ENCODE data around the gene PTK6. TPM values are rescaled to one million over a fixed set of nuclear protein-coding genes. Genes with fewer than 3 reads are reported as not detected.

The PTK6 gene
- total and polyA plus RNA-seq, 2 of the 13 experiments (the other 11 are each of a cell fraction or from before 2014, with no cell fraction given) = 0.08 TPM; not detected in 1

- no peak for TF ChIP-seq ZBTB42 (CRISPR knock-in tag; IDR thresholded peaks at IDR 0.05)
- TF ChIP-seq ZNF275 (CRISPR knock-in tag; IDR thresholded peaks at IDR 0.05; ENCODE audit: borderline replicate concordance) = 0 out of 2 replicates have a peak, but pooled peaks have one; percentile 25
- TF ChIP-seq MBD4 (IDR thresholded peaks at IDR 0.05; ENCODE audit: borderline replicate concordance, low read length) = no peak
- no peak for TF ChIP-seq ZNF747 (CRISPR knock-in tag; IDR thresholded peaks at IDR 0.05; ENCODE audit: borderline replicate concordance)
- no peak for TF ChIP-seq TIGD3 (CRISPR knock-in tag; IDR thresholded peaks at IDR 0.05; ENCODE audit: borderline replicate concordance)
- TF ChIP-seq, protein P1, sequence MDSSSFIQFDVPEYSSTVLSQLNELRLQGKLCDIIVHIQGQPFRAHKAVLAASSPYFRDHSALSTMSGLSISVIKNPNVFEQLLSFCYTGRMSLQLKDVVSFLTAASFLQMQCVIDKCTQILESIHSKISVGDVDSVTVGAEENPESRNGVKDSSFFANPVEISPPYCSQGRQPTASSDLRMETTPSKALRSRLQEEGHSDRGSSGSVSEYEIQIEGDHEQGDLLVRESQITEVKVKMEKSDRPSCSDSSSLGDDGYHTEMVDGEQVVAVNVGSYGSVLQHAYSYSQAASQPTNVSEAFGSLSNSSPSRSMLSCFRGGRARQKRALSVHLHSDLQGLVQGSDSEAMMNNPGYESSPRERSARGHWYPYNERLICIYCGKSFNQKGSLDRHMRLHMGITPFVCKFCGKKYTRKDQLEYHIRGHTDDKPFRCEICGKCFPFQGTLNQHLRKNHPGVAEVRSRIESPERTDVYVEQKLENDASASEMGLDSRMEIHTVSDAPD (CRISPR knock-in tag; IDR thresholded peaks at IDR 0.05) = no peak
- TF ChIP-seq MIER3 (CRISPR knock-in tag; IDR thresholded peaks at IDR 0.05; ENCODE audit: borderline replicate concordance) = no peak
- no peak; the same call in 1 of the 2 replicates for TF ChIP-seq TP53 (CRISPR knock-in tag; conservative IDR thresholded peaks at IDR 0.05)
- TF ChIP-seq ZNF660 (CRISPR knock-in tag; IDR thresholded peaks at IDR 0.05; ENCODE audit: borderline replicate concordance, low read depth) = no peak
- TF ChIP-seq, protein P2, sequence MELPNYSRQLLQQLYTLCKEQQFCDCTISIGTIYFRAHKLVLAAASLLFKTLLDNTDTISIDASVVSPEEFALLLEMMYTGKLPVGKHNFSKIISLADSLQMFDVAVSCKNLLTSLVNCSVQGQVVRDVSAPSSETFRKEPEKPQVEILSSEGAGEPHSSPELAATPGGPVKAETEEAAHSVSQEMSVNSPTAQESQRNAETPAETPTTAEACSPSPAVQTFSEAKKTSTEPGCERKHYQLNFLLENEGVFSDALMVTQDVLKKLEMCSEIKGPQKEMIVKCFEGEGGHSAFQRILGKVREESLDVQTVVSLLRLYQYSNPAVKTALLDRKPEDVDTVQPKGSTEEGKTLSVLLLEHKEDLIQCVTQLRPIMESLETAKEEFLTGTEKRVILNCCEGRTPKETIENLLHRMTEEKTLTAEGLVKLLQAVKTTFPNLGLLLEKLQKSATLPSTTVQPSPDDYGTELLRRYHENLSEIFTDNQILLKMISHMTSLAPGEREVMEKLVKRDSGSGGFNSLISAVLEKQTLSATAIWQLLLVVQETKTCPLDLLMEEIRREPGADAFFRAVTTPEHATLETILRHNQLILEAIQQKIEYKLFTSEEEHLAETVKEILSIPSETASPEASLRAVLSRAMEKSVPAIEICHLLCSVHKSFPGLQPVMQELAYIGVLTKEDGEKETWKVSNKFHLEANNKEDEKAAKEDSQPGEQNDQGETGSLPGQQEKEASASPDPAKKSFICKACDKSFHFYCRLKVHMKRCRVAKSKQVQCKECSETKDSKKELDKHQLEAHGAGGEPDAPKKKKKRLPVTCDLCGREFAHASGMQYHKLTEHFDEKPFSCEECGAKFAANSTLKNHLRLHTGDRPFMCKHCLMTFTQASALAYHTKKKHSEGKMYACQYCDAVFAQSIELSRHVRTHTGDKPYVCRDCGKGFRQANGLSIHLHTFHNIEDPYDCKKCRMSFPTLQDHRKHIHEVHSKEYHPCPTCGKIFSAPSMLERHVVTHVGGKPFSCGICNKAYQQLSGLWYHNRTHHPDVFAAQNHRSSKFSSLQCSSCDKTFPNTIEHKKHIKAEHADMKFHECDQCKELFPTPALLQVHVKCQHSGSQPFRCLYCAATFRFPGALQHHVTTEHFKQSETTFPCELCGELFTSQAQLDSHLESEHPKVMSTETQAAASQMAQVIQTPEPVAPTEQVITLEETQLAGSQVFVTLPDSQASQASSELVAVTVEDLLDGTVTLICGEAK (IDR thresholded peaks at IDR 0.05) = no peak
- TF ChIP-seq, protein P2 (CRISPR knock-in tag; IDR thresholded peaks at IDR 0.05) = no peak; the same call in 1 of the 2 replicates
- TF ChIP-seq GZF1 (CRISPR knock-in tag; IDR thresholded peaks at IDR 0.05) = no peak
- peak; percentile 90 for TF ChIP-seq CEBPB (IDR thresholded peaks at IDR 0.05; ENCODE audit: borderline replicate concordance, low read depth, low read length)
- TF ChIP-seq NR2F1 (CRISPR knock-in tag; IDR thresholded peaks at IDR 0.05) = peak in 1 of 2 experiments; percentile 57; a peak in 2 of 4 replicates
- TF ChIP-seq CC2D1A (CRISPR knock-in tag; IDR thresholded peaks at IDR 0.05) = no peak
Measured at GRCh38 chr20:63574829-63575743, 37.9 kb upstream of the PTK6 start (continued).

Data from HepG2 (cell line).